ENCODE results near the gene HDAC4. TPM values are rescaled to one million over a fixed set of nuclear protein-coding genes. Genes with fewer than 3 reads are reported as not detected.

Gene HDAC4
- total and polyA plus RNA-seq, 4 donors, result 2.9 to 37.2 (median 4.4) TPM

DNA sequence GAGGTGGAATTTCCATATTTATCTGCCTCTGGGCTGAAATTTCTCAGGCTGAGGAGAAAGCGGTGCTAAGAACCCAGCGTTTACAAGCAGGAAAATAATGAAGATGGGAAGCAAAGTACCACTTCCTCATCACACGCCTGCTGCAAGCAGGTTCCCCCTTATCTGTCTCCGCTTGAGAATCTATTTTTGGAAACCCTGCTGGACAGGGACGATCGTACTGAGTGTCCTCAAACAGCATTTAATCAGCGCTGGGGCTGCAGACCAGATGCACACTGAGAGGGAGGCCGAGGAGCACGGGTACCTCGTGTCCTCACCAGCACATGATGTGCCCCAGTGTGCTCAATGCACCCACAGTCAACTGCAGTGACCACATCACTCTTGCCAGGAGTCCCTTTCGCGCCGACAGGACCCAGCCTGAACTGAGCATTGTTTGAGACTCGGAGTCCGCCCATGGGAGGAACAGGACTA is 160.4 kb downstream of the HDAC4 start:
- H3K27ac ChIP-seq (ENCODE audit: low read depth in 1 of 2, low read length in 2 of 2), result peak overlapping the region; percentile 46 to 62
- H3K9me3 ChIP-seq (ENCODE audit: control insufficient read depth in 4 of 4, low read length in 3 of 4), result no peaks in the 10 kb centered on the region
- no peak for DNase-seq (ENCODE audit: low spot score)
- H3K36me3 ChIP-seq (ENCODE audit: control insufficient read depth in 4 of 4, insufficient read depth in 3 of 4, low read depth in 1 of 4, low read length in 3 of 4), result no peaks in the 10 kb centered on the region
- no peak overlapping the region for H3K4me3 ChIP-seq (ENCODE audit: low read depth in 1 of 3, low read length in 3 of 3)
- WGBS, result 57% methylated on average over 15 of the region's 15 CpGs
- peaks cover 21 to 44% (median 36%) of the 10 kb centered on the region in 4 donors for H3K4me1 ChIP-seq (ENCODE audit: control insufficient read depth in 4 of 4, insufficient read depth in 4 of 4, low read length in 3 of 4)
- H3K9ac ChIP-seq (ENCODE audit: low read depth in 1 of 2, low read length in 2 of 2), result no peak overlapping the region
- no peaks in the 10 kb centered on the region for H3K27me3 ChIP-seq (ENCODE audit: control insufficient read depth in 4 of 4, insufficient read depth in 4 of 4, low read length in 3 of 4)
- TF ChIP-seq RAD21 (IDR thresholded peaks at IDR 0.05) (peak in 1 of 2 donors; percentile 18), SP1 (IDR thresholded peaks at IDR 0.05) (peak; percentile 17)
- TF ChIP-seq, protein P1, sequence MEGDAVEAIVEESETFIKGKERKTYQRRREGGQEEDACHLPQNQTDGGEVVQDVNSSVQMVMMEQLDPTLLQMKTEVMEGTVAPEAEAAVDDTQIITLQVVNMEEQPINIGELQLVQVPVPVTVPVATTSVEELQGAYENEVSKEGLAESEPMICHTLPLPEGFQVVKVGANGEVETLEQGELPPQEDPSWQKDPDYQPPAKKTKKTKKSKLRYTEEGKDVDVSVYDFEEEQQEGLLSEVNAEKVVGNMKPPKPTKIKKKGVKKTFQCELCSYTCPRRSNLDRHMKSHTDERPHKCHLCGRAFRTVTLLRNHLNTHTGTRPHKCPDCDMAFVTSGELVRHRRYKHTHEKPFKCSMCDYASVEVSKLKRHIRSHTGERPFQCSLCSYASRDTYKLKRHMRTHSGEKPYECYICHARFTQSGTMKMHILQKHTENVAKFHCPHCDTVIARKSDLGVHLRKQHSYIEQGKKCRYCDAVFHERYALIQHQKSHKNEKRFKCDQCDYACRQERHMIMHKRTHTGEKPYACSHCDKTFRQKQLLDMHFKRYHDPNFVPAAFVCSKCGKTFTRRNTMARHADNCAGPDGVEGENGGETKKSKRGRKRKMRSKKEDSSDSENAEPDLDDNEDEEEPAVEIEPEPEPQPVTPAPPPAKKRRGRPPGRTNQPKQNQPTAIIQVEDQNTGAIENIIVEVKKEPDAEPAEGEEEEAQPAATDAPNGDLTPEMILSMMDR (IDR thresholded peaks at IDR 0.05; ENCODE audit: low read depth, low read length, missing input control), result no peak

DNA sequence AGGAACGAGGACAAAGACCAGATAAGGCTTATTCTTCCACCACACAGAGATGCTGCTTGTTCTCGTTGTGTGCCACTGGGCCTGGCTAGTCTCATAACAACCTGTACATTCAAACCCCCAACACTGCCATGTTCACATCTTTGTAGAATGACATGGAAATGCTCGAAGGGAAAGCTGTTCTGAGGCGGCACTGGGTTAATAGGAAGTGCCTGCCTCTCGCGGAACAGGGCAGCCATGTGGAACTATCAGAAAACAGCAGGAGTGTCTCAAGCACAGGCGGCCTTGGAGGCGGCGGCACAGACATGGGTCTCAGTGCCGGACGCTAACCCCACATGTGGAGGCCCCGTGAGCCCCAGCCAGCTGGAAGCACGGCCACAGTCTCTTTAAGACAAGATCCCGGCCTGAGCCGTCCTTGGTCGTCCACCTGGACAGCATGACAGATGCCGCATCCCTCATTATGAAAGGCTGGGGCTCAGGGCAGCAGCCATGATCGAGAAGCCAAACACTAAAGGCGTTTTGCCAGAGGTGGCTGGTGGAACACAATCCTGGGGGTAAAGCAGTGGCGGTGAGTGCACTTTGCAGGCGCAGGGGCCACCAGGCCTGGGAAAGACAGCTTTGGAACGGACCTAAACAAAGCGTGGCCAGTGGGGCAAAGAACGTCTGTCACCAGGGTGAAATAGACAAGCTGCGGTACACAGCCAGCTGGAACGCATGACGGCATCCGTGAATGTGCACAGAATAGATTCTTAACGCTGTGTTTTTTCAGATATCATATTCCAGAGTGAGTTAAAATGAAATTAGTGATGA is 161.0 kb downstream of the HDAC4 start:
- Histone ChIP-seq H3K9ac (ENCODE audit: low read depth in 1 of 2, low read length in 2 of 2) (no peak overlapping the region), H3K36me3 (ENCODE audit: control insufficient read depth in 4 of 4, insufficient read depth in 3 of 4, low read depth in 1 of 4, low read length in 3 of 4) (no peaks in the 10 kb centered on the region), H3K27ac (ENCODE audit: low read depth in 1 of 2, low read length in 2 of 2) (peak overlapping the region; percentile 46 to 62), H3K9me3 (ENCODE audit: control insufficient read depth in 4 of 4, low read length in 3 of 4) (no peaks in the 10 kb centered on the region), H3K4me1 (ENCODE audit: control insufficient read depth in 4 of 4, insufficient read depth in 4 of 4, low read length in 3 of 4) (peaks cover 21 to 44% (median 36%) of the 10 kb centered on the region in 4 donors), H3K27me3 (ENCODE audit: control insufficient read depth in 4 of 4, insufficient read depth in 4 of 4, low read length in 3 of 4) (no peaks in the 10 kb centered on the region), H3K4me3 (ENCODE audit: low read depth in 1 of 3, low read length in 3 of 3) (no peak overlapping the region)
- no peak for DNase-seq (ENCODE audit: low spot score)
- no peak for TF ChIP-seq SP1 (IDR thresholded peaks at IDR 0.05)
- peak in 1 of 2 donors; percentile 61 for TF ChIP-seq RXRA (IDR thresholded peaks at IDR 0.05)
- TF ChIP-seq HNF4A (conservative IDR thresholded peaks at IDR 0.05), result peak; percentile 7 to 86
- peak; percentile 18 for TF ChIP-seq YY1 (IDR thresholded peaks at IDR 0.05)
- WGBS, result 58% methylated on average over 29 of the region's 29 CpGs

DNA sequence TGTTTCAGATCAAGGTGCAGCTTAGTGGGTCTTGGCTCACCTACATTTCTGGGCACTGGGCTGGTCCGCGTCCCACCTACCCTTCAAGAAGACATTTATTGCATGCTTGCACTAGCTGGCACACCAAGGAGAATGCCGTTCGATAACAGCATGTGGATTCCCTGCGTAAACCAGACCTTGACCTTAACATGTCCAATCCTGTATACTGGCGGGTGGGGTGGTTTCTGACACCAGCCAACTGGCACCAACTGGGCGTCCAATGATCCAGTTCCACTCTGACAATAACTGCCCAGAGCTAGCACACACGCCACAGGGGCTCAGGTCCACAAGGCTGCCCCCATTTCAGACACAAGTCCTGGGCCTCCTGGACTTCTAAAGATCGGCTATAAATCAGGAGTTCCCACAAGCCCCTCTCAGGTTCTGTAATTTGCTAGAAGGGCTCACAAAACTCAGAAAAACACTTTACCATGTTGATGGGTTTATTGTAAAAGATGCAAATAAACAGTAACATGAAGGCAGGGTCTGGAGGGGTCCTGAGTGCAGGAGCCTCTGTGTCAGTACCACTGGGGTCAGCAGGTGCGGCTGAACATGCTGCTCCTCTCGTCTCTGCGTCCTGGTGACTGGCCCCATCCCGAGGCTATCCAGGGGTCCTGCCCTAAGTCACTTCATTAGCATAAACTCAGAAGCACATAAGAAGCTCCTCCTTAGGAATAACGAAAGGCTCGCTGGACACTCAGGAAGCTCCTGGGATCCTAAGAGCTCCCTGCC is 161.8 kb downstream of the HDAC4 start:
- Histone ChIP-seq H3K9ac (ENCODE audit: low read depth in 1 of 2, low read length in 2 of 2) (no peak overlapping the region), H3K27ac (ENCODE audit: low read depth in 1 of 2, low read length in 2 of 2) (peak overlapping the region; percentile 23 to 67), H3K4me3 (ENCODE audit: low read depth in 1 of 3, low read length in 3 of 3) (no peak overlapping the region), H3K36me3 (ENCODE audit: control insufficient read depth in 4 of 4, insufficient read depth in 3 of 4, low read depth in 1 of 4, low read length in 3 of 4) (no peaks in the 10 kb centered on the region), H3K27me3 (ENCODE audit: control insufficient read depth in 4 of 4, insufficient read depth in 4 of 4, low read length in 3 of 4) (no peaks in the 10 kb centered on the region), H3K9me3 (ENCODE audit: control insufficient read depth in 4 of 4, low read length in 3 of 4) (no peaks in the 10 kb centered on the region), H3K4me1 (ENCODE audit: control insufficient read depth in 4 of 4, insufficient read depth in 4 of 4, low read length in 3 of 4) (peaks cover 21 to 44% (median 36%) of the 10 kb centered on the region in 4 donors)
- DNase-seq (ENCODE audit: low spot score), result no peak
- 53% methylated on average over 15 of the region's 15 CpGs for WGBS
- TF ChIP-seq JUND (IDR thresholded peaks at IDR 0.05), result peak in 1 of 2 donors; percentile 53
- TF ChIP-seq HNF4G (IDR thresholded peaks at IDR 0.05), result peak; percentile 84
- TF ChIP-seq NR2F2 (IDR thresholded peaks at IDR 0.05), result no peak
- TF ChIP-seq, protein P2, sequence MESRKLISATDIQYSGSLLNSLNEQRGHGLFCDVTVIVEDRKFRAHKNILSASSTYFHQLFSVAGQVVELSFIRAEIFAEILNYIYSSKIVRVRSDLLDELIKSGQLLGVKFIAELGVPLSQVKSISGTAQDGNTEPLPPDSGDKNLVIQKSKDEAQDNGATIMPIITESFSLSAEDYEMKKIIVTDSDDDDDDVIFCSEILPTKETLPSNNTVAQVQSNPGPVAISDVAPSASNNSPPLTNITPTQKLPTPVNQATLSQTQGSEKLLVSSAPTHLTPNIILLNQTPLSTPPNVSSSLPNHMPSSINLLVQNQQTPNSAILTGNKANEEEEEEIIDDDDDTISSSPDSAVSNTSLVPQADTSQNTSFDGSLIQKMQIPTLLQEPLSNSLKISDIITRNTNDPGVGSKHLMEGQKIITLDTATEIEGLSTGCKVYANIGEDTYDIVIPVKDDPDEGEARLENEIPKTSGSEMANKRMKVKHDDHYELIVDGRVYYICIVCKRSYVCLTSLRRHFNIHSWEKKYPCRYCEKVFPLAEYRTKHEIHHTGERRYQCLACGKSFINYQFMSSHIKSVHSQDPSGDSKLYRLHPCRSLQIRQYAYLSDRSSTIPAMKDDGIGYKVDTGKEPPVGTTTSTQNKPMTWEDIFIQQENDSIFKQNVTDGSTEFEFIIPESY (IDR thresholded peaks at IDR 0.05), result peak; percentile 30
- TF ChIP-seq FOXA2 (IDR thresholded peaks at IDR 0.05), result peak; percentile 27
- TF ChIP-seq HNF4A (conservative IDR thresholded peaks at IDR 0.05), result peak; percentile 91 to 92
- peak; percentile 42 to 58 for TF ChIP-seq RAD21 (IDR thresholded peaks at IDR 0.05)
- TF ChIP-seq, protein P3, sequence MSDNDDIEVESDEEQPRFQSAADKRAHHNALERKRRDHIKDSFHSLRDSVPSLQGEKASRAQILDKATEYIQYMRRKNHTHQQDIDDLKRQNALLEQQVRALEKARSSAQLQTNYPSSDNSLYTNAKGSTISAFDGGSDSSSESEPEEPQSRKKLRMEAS (IDR thresholded peaks at IDR 0.05), result peak; percentile 69
- TF ChIP-seq, protein P4, sequence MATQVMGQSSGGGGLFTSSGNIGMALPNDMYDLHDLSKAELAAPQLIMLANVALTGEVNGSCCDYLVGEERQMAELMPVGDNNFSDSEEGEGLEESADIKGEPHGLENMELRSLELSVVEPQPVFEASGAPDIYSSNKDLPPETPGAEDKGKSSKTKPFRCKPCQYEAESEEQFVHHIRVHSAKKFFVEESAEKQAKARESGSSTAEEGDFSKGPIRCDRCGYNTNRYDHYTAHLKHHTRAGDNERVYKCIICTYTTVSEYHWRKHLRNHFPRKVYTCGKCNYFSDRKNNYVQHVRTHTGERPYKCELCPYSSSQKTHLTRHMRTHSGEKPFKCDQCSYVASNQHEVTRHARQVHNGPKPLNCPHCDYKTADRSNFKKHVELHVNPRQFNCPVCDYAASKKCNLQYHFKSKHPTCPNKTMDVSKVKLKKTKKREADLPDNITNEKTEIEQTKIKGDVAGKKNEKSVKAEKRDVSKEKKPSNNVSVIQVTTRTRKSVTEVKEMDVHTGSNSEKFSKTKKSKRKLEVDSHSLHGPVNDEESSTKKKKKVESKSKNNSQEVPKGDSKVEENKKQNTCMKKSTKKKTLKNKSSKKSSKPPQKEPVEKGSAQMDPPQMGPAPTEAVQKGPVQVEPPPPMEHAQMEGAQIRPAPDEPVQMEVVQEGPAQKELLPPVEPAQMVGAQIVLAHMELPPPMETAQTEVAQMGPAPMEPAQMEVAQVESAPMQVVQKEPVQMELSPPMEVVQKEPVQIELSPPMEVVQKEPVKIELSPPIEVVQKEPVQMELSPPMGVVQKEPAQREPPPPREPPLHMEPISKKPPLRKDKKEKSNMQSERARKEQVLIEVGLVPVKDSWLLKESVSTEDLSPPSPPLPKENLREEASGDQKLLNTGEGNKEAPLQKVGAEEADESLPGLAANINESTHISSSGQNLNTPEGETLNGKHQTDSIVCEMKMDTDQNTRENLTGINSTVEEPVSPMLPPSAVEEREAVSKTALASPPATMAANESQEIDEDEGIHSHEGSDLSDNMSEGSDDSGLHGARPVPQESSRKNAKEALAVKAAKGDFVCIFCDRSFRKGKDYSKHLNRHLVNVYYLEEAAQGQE (IDR thresholded peaks at IDR 0.05), result no peak
- peak; percentile 84 for TF ChIP-seq SP1 (IDR thresholded peaks at IDR 0.05)
- peak; percentile 49 for TF ChIP-seq YY1 (IDR thresholded peaks at IDR 0.05)
- no peak for TF ChIP-seq TAF1 (conservative IDR thresholded peaks at IDR 0.05)
- TF ChIP-seq, protein P1 (IDR thresholded peaks at IDR 0.05; ENCODE audit: low read depth, low read length, missing input control), result no peak
- no peak for TF ChIP-seq FOXA1 (IDR thresholded peaks at IDR 0.05)
